NCI-H510A treated with DMSO at 0.1 percent for 48 hours (cell line): ENCODE measurements around the gene VIPAS39.
"Not testable (repeated sequence)": the region's sequence is repeated elsewhere in the genome, so short reads cannot be mapped to it uniquely, and the experiment has no call there.

Source experiments
- DNase-seq: peaks from one replicate; lab custom pipeline; 2025; lab: John Stamatoyannopoulos, UW

Gene VIPAS39

GRCh38 chr14:77470224-77470870 is 12.9 kb upstream of the VIPAS39 start:
- DNase-seq = no peak

DNA sequence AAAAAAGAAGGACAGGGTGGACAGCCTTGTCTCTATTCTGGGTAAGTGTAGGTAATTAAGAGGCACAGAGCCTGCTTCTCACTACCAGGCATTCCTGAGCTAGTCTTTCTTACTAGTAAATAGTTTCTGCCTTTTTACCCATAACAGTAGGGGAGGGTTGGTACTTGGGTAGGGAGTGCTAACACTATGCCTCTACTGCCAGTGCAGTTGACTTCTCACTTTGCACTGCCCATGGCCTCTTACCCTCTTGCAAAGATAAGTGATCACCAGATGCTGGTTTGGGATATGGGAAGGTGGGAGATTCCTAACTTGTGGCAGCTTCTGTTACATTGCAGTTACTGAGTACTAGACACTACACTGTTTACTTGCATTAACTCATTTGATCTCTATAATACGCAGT is 12.1 kb upstream of the VIPAS39 start:
- no peak for DNase-seq

- DNase-seq = no peak
These were observed 11.7 kb upstream of the VIPAS39 start for GRCh38 chr14:77469067-77469505.

DNA sequence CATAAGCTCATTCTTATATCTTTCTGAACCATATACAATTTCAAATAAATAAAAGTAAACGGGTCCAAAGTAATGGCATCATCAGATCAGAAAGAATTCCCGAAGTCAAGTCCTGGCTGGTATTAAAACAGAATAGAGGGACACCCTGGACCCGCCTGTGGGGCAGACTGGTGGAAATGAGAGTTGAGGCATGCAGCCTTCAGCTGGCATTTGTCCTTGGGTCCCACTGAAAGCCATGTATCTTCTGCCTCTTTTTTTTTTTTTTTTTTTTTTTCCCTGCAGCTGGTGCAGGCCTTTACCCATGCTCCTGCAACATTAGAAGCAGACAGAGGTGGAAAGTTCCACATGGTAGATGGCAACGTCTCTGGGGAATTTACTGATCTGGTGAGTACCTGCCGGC is 10.4 kb upstream of the VIPAS39 start:
- DNase-seq = no peak

- peak; percentile 32 for DNase-seq
These were observed 1.8 kb upstream of the VIPAS39 start for GRCh38 chr14:77459072-77459723.

GRCh38 chr14:77458249-77458950 is 999 bp upstream of the VIPAS39 start:
- DNase-seq = peak; percentile 13

DNA sequence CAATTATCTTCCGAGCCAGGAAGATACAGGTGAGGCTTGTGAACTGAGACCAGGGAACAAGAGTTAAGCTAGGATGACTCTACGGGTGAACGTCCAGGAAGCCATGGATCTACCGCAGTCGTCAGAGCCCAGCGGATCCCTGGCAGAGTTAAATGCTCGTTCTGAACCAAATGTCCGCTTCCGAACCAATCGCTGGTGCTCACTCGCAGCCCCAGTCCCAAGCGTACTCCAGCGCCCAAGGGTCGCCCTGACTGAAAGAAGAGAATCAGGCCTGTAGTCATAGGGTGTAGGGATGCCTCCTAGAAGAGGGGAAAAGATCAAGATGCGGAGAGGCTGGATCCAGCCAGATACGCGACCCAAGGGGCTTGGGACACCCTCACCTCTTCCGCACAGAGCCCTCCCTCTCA is 283 bp downstream of the VIPAS39 start:
- DNase-seq = peak; percentile 66

DNA sequence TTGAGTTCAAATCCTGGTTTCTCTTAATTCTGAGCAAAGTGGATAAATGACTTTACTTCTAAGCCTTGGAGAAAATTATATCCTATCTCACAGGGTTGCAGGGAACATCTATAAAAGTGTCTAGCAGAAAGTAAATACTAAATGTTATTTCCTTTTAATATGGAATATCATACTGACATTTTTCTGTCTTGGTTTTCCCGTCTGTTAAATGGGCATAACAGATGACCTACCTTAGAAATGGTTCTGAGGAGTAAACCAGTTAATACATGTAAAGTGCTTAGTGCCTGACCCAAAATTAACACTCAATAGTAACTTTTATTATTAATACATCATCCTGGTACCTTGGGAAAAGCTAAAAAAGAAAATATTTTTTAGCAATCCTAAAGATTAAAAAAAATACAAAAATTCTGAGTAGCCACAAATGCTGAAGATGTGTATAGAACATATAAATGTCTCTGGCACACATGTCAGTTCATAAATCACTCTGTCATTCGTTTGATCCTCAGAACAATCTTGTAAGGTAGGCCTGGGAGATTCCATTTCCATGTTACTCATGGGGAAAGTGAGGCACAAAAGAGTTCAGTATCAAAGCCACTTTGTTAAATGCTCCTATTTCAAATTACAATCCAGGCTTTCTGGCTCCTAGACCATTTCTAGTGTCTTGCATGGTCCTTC is 1.3 kb downstream of the VIPAS39 start:
- no peak for DNase-seq

DNA sequence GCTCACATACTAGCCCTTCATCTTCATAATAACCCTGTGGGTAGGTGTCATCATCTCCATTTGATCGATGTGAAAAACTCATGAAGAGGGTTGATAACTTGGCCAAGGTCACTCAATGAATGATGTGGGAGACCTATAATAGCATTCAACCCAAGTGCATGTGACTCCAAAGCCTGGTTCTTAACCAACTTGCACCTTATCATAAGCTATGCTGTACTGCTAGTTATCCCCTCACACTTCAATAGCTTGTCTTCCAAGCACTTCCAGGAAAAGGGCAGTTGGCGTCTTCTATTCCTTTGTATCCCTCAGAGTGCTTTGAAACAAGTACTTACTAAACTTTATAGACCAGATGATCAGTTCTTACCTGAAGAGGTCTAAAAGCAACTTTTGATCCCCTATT is 15.2 kb downstream of the VIPAS39 start:
- no peak for DNase-seq

DNA sequence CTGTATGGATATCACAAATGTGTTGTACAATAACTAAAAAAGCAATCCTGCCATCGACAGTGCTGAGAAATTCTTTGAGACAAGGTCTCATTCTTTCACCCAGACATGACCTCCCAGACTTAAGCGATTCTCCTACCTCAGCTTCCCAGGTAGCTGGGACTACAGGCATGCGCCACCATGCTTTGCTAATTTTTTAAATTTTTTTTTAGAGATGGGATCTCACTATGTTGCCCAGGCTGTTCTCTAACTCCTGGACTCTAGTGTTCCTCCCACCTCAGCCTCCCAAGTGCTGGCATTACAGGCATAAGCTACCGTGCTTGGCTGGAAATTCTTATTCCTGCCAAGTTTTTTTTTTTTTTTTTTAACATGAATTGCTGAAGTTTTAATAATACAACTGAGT is 17.5 kb downstream of the VIPAS39 start:
- DNase-seq = no peak

- DNase-seq = no peak
These were observed 18.8 kb downstream of the VIPAS39 start for GRCh38 chr14:77438596-77438995.

DNA sequence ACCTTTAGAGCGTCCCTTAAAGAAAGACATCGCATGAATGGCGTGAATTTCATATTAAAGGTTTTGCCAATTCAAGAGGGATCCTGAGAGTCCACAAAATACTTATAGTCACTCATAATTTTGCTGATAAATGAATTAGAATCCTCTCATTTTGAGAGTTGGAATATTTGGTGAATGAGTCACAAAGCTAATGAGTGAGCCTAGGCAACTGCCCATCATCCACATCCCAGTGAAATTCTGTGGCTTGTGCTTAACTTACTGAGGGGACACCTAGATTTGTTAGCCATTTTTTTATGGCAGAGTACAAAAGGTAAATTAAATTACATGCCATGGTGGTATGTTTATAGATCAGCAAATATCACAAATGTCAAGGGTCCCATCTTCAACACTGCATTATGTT is 21.4 kb downstream of the VIPAS39 start:
- no peak for DNase-seq

DNA sequence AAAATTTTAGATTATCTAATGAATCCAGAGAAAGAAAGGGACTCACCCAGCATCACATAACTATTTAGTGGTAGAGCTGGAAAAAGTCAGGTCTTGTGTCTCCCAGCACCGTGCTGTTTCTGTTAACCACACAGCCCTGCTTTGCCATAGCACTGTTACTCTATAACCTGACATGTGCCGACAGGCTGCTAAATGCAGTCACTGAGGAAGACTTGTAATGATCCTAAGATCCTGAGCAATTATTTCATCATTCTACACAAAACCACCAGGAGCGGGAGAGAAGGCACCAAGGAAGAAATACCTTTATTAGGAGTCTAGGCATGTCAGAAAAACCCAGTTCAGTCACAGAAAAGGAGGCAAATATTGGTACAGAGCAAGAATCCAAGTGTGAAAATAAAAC is 31.0 kb downstream of the VIPAS39 start:
- DNase-seq = no peak

GRCh38 chr14:77424862-77425261 is 32.5 kb downstream of the VIPAS39 start:
- no peak for DNase-seq

- DNase-seq = no peak
These were observed 34.0 kb downstream of the VIPAS39 start, which contains the start of gene NOXRED1 for GRCh38 chr14:77423423-77423822. TSS of gene NOXRED1 (minus strand) at chr14:77423523. CDS start at chr14:77422889, 634 bp downstream.

GRCh38 chr14:77421201-77421600 is 36.2 kb downstream of the VIPAS39 start:
- DNase-seq = no peak

GRCh38 chr14:77416836-77417235 is 40.6 kb downstream of the VIPAS39 start:
- DNase-seq = no peak

GRCh38 chr14:77416098-77416497 is 41.3 kb downstream of the VIPAS39 start:
- not testable (repeated sequence) for DNase-seq

DNA sequence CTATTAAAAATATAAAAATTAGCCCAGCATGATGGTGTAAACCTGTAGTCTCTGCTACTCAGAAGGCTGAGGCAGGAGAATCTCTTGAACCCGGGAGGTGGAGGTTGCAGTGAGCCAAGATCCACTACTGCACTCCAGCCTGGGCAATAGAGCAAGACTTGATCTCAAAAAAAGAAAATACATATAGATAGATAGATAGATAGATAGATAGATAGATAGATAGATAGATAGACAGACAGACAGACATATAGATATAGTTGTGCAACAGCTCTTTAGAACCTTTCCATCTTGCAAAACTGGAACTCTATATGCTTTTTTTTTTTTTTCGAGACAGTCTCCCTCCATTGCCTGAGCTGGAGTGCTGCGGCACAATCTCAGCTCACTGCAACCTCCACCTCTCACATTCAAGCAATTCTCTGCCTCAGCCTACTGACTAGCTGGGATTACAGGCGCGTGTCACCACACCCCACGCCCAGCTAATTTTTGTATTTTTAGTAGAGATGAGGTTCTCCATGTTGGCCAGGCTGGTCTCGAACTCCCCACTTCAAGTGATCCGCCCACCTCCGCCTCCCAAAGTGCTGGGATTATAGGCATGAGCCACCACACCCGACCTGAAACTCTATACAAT is 41.9 kb downstream of the VIPAS39 start:
- DNase-seq = not testable (repeated sequence)

DNA sequence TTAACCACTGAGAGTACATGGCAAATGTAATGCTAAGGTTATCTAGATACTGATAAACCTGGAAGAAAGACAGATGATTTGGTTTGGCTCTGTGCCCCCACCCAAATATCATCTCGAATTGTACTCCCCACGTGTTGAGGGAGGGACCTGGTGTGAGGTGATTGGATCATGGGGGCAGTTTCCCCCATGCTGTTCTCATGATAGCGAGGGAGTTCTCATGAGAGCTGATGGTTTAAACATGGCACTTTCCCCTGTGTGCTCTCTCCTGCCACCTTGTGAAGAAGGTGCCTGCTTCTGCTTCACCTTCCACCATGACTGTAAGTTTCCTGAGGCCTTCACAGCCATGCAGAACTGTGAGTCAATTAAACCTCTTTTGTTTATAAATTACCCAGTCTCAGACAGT is 48.3 kb downstream of the VIPAS39 start:
- peak; percentile 6 for DNase-seq

DNA sequence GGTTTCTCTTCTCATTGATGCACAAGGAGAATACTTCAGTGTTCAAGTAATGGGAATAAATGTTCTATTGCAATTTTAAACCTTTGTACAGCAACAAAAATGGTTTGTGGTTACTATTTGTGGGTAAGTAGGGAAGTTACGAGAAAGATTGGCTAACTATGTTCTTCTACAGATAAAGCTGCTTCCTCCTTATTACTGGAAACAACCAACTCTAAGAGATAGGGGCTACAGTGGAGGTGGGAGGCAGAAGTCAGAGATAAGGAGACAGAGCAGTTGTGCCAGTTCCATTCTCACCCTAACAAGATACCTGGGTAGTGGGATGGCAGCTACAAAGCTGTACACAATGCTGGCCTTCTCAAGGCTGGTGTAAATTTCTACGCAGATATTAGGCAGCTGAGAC is 50.2 kb downstream of the VIPAS39 start:
- no peak for DNase-seq

- no peak for DNase-seq
These were observed 50.7 kb downstream of the VIPAS39 start for GRCh38 chr14:77406718-77407117.
